DOHH2 (cell line): Measurements from ENCODE around the gene OLFML1.

Source experiments
- H3F3A ChIP-seq: fragments of 200-600 bp; sonication (generic), shearing (Covaris generic); 2 replicates; pipeline ENCODE4 v1.6.0; 2016; ENCODE audit warnings: antibody characterized with exemption, mild to moderate bottlenecking; ENCODE audit not compliant: control insufficient read depth, insufficient read depth
- H3K27ac ChIP-seq: fragments of 200-600 bp; sonication (generic); 2 replicates; pipeline ENCODE4 v1.5.1; 2014; ENCODE audit warnings: low read depth, mild to moderate bottlenecking, low read length, moderate library complexity
- H3K27me3 ChIP-seq: fragments of 200-600 bp; sonication (generic); 2 replicates; pipeline ENCODE4 v1.6.1; 2014; ENCODE audit warnings: mild to moderate bottlenecking, low read length, mixed read lengths; ENCODE audit not compliant: control insufficient read depth
- H3K36me3 ChIP-seq: fragments of 200-600 bp; sonication (generic); 2 replicates; pipeline ENCODE4 v1.6.1; 2014; ENCODE audit warnings: mild to moderate bottlenecking, low read length, moderate library complexity, mixed read lengths; ENCODE audit not compliant: control insufficient read depth
- H3K4me1 ChIP-seq: fragments of 200-600 bp; sonication (generic); 2 replicates; pipeline ENCODE4 v1.6.1; 2014; ENCODE audit warnings: mild to moderate bottlenecking, low read length, mixed read lengths; ENCODE audit not compliant: control insufficient read depth
- H3K4me2 ChIP-seq: fragments of 200-600 bp; sonication (generic); 2 replicates; pipeline ENCODE4 v1.6.0; 2014; ENCODE audit warnings: mild to moderate bottlenecking, low read length, moderate library complexity
- H3K4me3 ChIP-seq: fragments of 200-600 bp; sonication (generic); 2 replicates; pipeline ENCODE4 v1.5.1; 2014; ENCODE audit warnings: mild to moderate bottlenecking, low read length, mixed read lengths
- H3K79me2 ChIP-seq: fragments of 200-600 bp; sonication (generic); 2 replicates; pipeline ENCODE4 v1.6.1; 2014; ENCODE audit warnings: mild to moderate bottlenecking, low read length, mixed read lengths; ENCODE audit not compliant: control insufficient read depth
- H3K9me2 ChIP-seq: fragments of 200-600 bp; sonication (generic); replicated peaks from 2 replicates; pipeline ENCODE4 v1.6.1; 2014; ENCODE audit warnings: mild to moderate bottlenecking, low read length, mixed read lengths; ENCODE audit not compliant: control insufficient read depth
- H3K9me3 ChIP-seq: fragments of 200-600 bp; sonication (generic); 2 replicates; pipeline ENCODE4 v1.6.1; 2014; ENCODE audit warnings: antibody characterized with exemption, low read length, mixed read lengths; ENCODE audit not compliant: control insufficient read depth, insufficient read depth
- H4K20me1 ChIP-seq: fragments of 200-600 bp; sonication (generic); 2 replicates; pipeline ENCODE4 v1.6.0; 2014; ENCODE audit warnings: low read depth, mild to moderate bottlenecking, antibody characterized with exemption, low read length, moderate library complexity; ENCODE audit not compliant: control insufficient read depth, insufficient read depth
- CTCF ChIP-seq: fragments of 200-600 bp; sonication (generic); IDR thresholded peaks from one replicate; pipeline ENCODE4 v1.5.1; 2014; ENCODE audit warnings: antibody characterized with exemption, mild to moderate bottlenecking, low read depth, low read length; ENCODE audit not compliant: poor library complexity, severe bottlenecking
- EZH2phosphoT487 ChIP-seq: fragments of 200-600 bp; sonication (generic); IDR thresholded peaks from 2 replicates; pipeline ENCODE4 v1.6.1; 2017; ENCODE audit warnings: borderline replicate concordance, mild to moderate bottlenecking, antibody characterized with exemption, low read length, moderate library complexity, mixed read lengths

The OLFML1 gene

GRCh38 chr11:7451520-7451919 lies 33.8 kb upstream of the OLFML1 start:
- Histone ChIP-seq H3K79me2 (no peaks in the 10 kb centered on the region), H3F3A (no peaks in the 10 kb centered on the region), H3K4me3 (no peak overlapping the region), H3K4me2 (no peak overlapping the region), H4K20me1 (no peaks in the 10 kb centered on the region), H3K27me3 (peaks cover 3% of the 10 kb centered on the region; the same call in 1 of the 2 replicates), H3K27ac (no peak overlapping the region), H3K4me1 (no peaks in the 10 kb centered on the region; the same call in 1 of the 2 replicates), H3K9me3 (no peaks in the 10 kb centered on the region), H3K36me3 (no peaks in the 10 kb centered on the region), H3K9me2 (no peaks in the 10 kb centered on the region)
- TF ChIP-seq CTCF (no peak), EZH2phosphoT487 (no peak)

- Histone ChIP-seq H3K4me1 (no peaks in the 10 kb centered on the region; the same call in 1 of the 2 replicates), H4K20me1 (no peaks in the 10 kb centered on the region), H3K4me3 (no peak overlapping the region), H3K36me3 (no peaks in the 10 kb centered on the region), H3K4me2 (no peak overlapping the region), H3K79me2 (no peaks in the 10 kb centered on the region), H3K9me2 (no peaks in the 10 kb centered on the region), H3K27ac (no peak overlapping the region), H3K27me3 (peaks cover 3% of the 10 kb centered on the region; the same call in 1 of the 2 replicates), H3F3A (no peaks in the 10 kb centered on the region), H3K9me3 (no peaks in the 10 kb centered on the region)
- TF ChIP-seq CTCF = no peak
- no peak for TF ChIP-seq EZH2phosphoT487
Measured at GRCh38 chr11:7451952-7452494, 33.3 kb upstream of the OLFML1 start.

GRCh38 chr11:7454854-7455253 lies 30.5 kb upstream of the OLFML1 start:
- Histone ChIP-seq H3K27me3 (peaks cover 3% of the 10 kb centered on the region; the same call in 1 of the 2 replicates), H4K20me1 (no peaks in the 10 kb centered on the region), H3K4me3 (no peak overlapping the region), H3K4me1 (no peaks in the 10 kb centered on the region), H3K9me2 (no peaks in the 10 kb centered on the region; the same call in 1 of the 2 replicates), H3K4me2 (no peak overlapping the region), H3K9me3 (no peaks in the 10 kb centered on the region), H3K79me2 (no peaks in the 10 kb centered on the region), H3F3A (no peaks in the 10 kb centered on the region), H3K36me3 (no peaks in the 10 kb centered on the region), H3K27ac (no peak overlapping the region)
- TF ChIP-seq CTCF (no peak), EZH2phosphoT487 (no peak)
